ENCODE data around the gene USP17L27. TPM values are rescaled to one million over a fixed set of nuclear protein-coding genes. Genes with fewer than 3 reads are reported as not detected.

The USP17L27 gene
- total RNA-seq = not detected in 2 replicates

GRCh38 chr4:9343848-9344247, at the start of gene USP17L27:
TSS of gene USP17L27 (plus strand) at chr4:9344148. CDS start at chr4:9344148, 0 bp downstream.

GRCh38 chr4:9324865-9325264, 19.1 kb upstream of the USP17L27 start, which contains the start of gene USP17L24:
TSS of gene USP17L24 (plus strand) at chr4:9325165. CDS start at chr4:9325165, 0 bp downstream.

GRCh38 chr4:9329611-9330010, 14.3 kb upstream of the USP17L27 start, which contains the start of gene USP17L25:
TSS of gene USP17L25 (plus strand) at chr4:9329911. CDS start at chr4:9329911, 0 bp downstream.

GRCh38 chr4:9334358-9334757, 9.6 kb upstream of the USP17L27 start, which contains the start of gene USP17L26:
TSS of gene USP17L26 (plus strand) at chr4:9334658. CDS start at chr4:9334658, 0 bp downstream.

GRCh38 chr4:9339103-9339502, 4.8 kb upstream of the USP17L27 start, which contains the start of gene USP17L5:
TSS of gene USP17L5 (plus strand) at chr4:9339403. CDS start at chr4:9339403, 0 bp downstream.

GRCh38 chr4:9348593-9348992, 4.6 kb downstream of the USP17L27 start, which contains the start of gene USP17L28:
TSS of gene USP17L28 (plus strand) at chr4:9348893. CDS start at chr4:9348893, 0 bp downstream.

GRCh38 chr4:9353338-9353737, 9.4 kb downstream of the USP17L27 start, which contains the start of gene USP17L29:
TSS of gene USP17L29 (plus strand) at chr4:9353638. CDS start at chr4:9353638, 0 bp downstream.

GRCh38 chr4:9362829-9363228, 18.9 kb downstream of the USP17L27 start, which contains the start of gene USP17L30:
TSS of gene USP17L30 (plus strand) at chr4:9363129. CDS start at chr4:9363129, 0 bp downstream.

Other genes starting within 250 kb of the USP17L27 start
- not detected in 2 replicates for gene FAM90A26, start 173.7 kb upstream of the USP17L27 start, total RNA-seq
- gene USP17L10, start 133.5 kb upstream of the USP17L27 start, total RNA-seq = not detected in 2 replicates
- not detected in 2 replicates for gene USP17L11, start 128.7 kb upstream of the USP17L27 start, total RNA-seq
- not detected in 2 replicates for gene USP17L12, start 124.0 kb upstream of the USP17L27 start, total RNA-seq
- not detected in 2 replicates for gene USP17L13, start 119.3 kb upstream of the USP17L27 start, total RNA-seq
- gene USP17L15, start 109.8 kb upstream of the USP17L27 start, total RNA-seq = not detected in 2 replicates
- not detected in 2 replicates for gene USP17L17, start 100.3 kb upstream of the USP17L27 start, total RNA-seq
- not detected in 2 replicates for gene USP17L18, start 95.5 kb upstream of the USP17L27 start, total RNA-seq
- gene USP17L19, start 90.8 kb upstream of the USP17L27 start, total RNA-seq = not detected in 2 replicates
- not detected in 2 replicates for gene USP17L20, start 86.0 kb upstream of the USP17L27 start, total RNA-seq
- not detected in 2 replicates for gene USP17L21, start 81.3 kb upstream of the USP17L27 start, total RNA-seq
- gene USP17L22, start 76.5 kb upstream of the USP17L27 start, total RNA-seq = not detected in 2 replicates
- not detected in 2 replicates for gene USP17L24, start 19.0 kb upstream of the USP17L27 start, total RNA-seq
- gene USP17L25, start 14.2 kb upstream of the USP17L27 start, total RNA-seq = not detected in 2 replicates
- not detected in 2 replicates for gene USP17L26, start 9.5 kb upstream of the USP17L27 start, total RNA-seq
- gene USP17L5, start 4.7 kb upstream of the USP17L27 start, total RNA-seq = not detected in 2 replicates
- not detected in 2 replicates for gene USP17L28, start 4.7 kb downstream of the USP17L27 start, total RNA-seq
- gene USP17L29, start 9.5 kb downstream of the USP17L27 start, total RNA-seq = not detected in 2 replicates
- not detected in 2 replicates for gene USP17L30, start 19.0 kb downstream of the USP17L27 start, total RNA-seq
- not detected in 2 replicates for gene DEFB131A, start 100.3 kb downstream of the USP17L27 start, total RNA-seq

Data from cardiac atrium fibroblast (primary cell).